Measurements from ENCODE around the gene SH3GLB2. TPM values are rescaled to one million over a fixed set of nuclear protein-coding genes. Genes with fewer than 3 reads are reported as not detected.
A peak's percentile ranks its signal among the peaks of the same experiment; 100 is the strongest.

SH3GLB2 gene
- total RNA-seq, 1 donor from 2014 or later: 94.7 TPM

- DNase-seq: peak; percentile 84
- Histone ChIP-seq H3K4me3 (peak overlapping the region; percentile 91), H3K27ac (peak overlapping the region; percentile 78), H3K27me3 (ENCODE audit: low read depth) (no peaks in the 10 kb centered on the region), H3K36me3 (no peaks in the 10 kb centered on the region), H3K4me1 (peaks cover 23% of the 10 kb centered on the region), H3K9me3 (no peaks in the 10 kb centered on the region)
- TF ChIP-seq CTCF (IDR thresholded peaks at IDR 0.05): no peak
- intact Hi-C loops (cut with DNase I): no loop called here
- peak; percentile 46 to 54 for ATAC-seq
Observed at GRCh38 chr9:129027685-129028191, 393 bp downstream of the SH3GLB2 start.

- intact Hi-C loops (cut with DNase I): no loop called here
- Histone ChIP-seq H3K4me1 (peaks cover 23% of the 10 kb centered on the region), H3K9me3 (no peaks in the 10 kb centered on the region), H3K27me3 (ENCODE audit: low read depth) (no peaks in the 10 kb centered on the region), H3K4me3 (peak overlapping the region; percentile 91), H3K27ac (peak overlapping the region; percentile 78), H3K36me3 (no peaks in the 10 kb centered on the region)
- DNase-seq: no peak
- ATAC-seq: no peak
- no peak for TF ChIP-seq CTCF (IDR thresholded peaks at IDR 0.05)
Observed at GRCh38 chr9:129027224-129027684, 877 bp downstream of the SH3GLB2 start.

GRCh38 chr9:129026442-129027223, 1.5 kb downstream of the SH3GLB2 start:
- intact Hi-C loops (cut with DNase I): no loop called here
- ATAC-seq (peak in 1 of 2 donors; percentile 20), DNase-seq (no peak)
- Histone ChIP-seq H3K4me3 (peak overlapping the region; percentile 91), H3K9me3 (no peaks in the 10 kb centered on the region), H3K36me3 (no peaks in the 10 kb centered on the region), H3K4me1 (peaks cover 23% of the 10 kb centered on the region), H3K27ac (peak overlapping the region; percentile 78), H3K27me3 (ENCODE audit: low read depth) (no peaks in the 10 kb centered on the region)
- TF ChIP-seq CTCF (IDR thresholded peaks at IDR 0.05): no peak

GRCh38 chr9:129023908-129024233, 4.3 kb downstream of the SH3GLB2 start:
- DNase-seq (no peak), ATAC-seq (no peak)
- H3K27ac ChIP-seq: no peak overlapping the region
- no peak for TF ChIP-seq CTCF (IDR thresholded peaks at IDR 0.05)
- H3K9me3 ChIP-seq: no peaks in the 10 kb centered on the region
- intact Hi-C loops (cut with DNase I): no loop called here
- peaks cover 23% of the 10 kb centered on the region for H3K4me1 ChIP-seq
- no peak overlapping the region for H3K4me3 ChIP-seq
- peaks cover 10% of the 10 kb centered on the region for H3K36me3 ChIP-seq
- no peaks in the 10 kb centered on the region for H3K27me3 ChIP-seq (ENCODE audit: low read depth)

GRCh38 chr9:129023036-129023907, 4.9 kb downstream of the SH3GLB2 start:
- Histone ChIP-seq H3K4me3 (no peak overlapping the region), H3K4me1 (peaks cover 23% of the 10 kb centered on the region), H3K36me3 (peaks cover 16% of the 10 kb centered on the region), H3K27me3 (ENCODE audit: low read depth) (no peaks in the 10 kb centered on the region), H3K27ac (no peak overlapping the region), H3K9me3 (no peaks in the 10 kb centered on the region)
- intact Hi-C loops (cut with DNase I): no loop called here
- TF ChIP-seq CTCF (IDR thresholded peaks at IDR 0.05): no peak
- no peak for ATAC-seq
- no peak for DNase-seq
